Endometrium (tissue), 2 donors: ENCODE results near the gene KAT14.
"Not testable (repeated sequence)": the region's sequence is repeated elsewhere in the genome, so short reads cannot be mapped to it uniquely, and the experiment has no call there.

Source experiments
- FAIRE-seq: peaks from 2 replicates; lab custom pipeline; 2012; peaks lifted over from hg19 to GRCh38; lab: Jason Lieb, UNC
- donor health status: control.
- donor health status: control.

Gene KAT14

DNA sequence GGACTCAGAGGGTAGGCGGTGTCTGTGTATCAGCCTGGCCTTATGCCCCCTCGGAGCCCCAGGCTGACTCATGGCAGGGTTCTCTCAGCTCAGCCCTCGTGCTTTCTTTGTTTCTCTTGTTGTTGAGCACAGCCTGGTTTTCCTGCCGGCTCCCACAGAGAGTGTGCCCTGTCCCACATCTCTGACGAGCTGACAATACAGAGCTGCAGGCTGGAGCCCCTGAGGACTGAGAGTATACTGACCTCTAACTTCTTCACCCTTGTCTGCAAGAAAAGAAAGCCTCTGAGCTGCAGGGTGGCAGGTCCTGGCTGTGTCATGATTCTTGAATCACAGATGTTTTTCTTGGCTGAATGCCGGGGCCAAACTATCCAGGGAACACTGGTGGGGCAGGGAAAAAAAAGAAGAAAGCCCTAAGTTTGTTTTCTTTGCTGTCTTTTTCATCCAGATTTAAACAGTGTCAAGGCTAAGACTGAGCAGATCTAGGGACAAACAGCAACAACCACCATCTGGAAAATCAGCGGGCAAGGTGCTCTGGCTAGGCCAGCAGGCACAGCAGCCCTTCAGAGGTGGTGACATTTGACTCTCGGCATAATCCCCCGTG lies 87.4 kb downstream of the KAT14 start:
- FAIRE-seq: no peak

DNA sequence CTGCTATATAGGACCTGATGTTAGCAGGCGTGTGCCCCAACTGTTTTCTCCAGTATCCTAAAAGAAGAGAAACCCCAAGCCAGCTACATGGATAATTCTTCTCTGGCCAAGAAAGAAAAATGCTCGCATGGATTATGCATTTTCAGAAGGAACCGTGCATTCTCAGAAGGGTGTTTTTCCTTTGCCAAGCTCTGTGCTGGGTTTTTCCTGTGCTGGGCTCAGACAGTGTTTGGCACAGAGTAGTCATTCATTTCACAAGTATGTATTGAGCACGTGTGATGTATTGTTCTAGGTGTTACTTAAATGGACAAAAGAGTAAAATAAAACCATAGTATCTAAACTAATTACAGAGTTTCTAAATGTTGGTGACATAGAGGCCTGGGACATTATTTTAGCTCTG lies 88.0 kb downstream of the KAT14 start:
- FAIRE-seq: no peak

DNA sequence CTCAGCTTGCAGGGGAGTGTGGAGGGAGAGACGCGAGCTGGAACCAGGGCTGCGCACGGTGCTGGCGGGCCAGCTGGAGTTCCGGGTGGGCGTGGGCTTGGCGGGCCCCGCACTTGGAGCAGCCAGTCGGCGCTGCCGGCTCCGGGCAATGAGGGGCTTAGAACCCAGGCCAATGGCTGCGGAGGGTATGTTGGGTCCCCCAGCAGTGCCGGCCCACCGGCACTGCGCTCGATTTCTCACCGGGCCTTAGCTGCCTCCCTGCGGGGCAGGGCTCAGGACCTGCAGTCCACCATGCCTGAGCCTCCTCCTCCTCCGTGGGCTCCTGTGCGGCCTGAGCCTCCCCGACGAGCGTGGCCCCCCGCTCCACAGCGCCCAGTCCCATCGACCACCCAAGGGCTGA lies 89.1 kb downstream of the KAT14 start:
- FAIRE-seq: not testable (repeated sequence)

DNA sequence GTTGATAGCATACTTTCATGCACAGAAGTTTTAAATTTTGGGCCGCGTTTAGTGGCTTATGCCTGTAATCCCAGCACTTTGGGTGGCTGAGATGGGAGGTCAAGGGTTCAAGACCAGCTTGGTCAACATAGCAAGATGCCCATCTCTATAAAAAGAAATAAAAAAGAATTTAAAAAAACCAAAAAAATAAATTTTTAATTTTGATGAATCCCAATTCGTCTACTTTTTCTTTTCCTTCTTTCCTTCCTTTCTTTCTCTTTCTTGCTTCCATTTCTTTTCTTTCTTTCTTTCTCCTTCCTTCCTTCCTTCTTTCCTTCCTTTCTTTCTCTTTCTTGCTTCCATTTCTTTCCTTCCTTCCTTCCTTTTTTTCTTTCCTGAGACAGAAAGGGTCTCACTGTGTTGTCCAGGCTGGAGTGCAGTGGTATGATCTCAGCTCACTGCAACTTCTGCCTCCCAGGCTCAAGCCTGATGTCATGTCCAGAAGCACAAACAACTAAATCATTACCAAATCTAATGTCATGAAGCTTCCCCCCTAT lies 95.8 kb downstream of the KAT14 start:
- no peak for FAIRE-seq
